ENCODE data around the gene NDUFV1.
"Not testable (repeated sequence)": the region's sequence is repeated elsewhere in the genome, so short reads cannot be mapped to it uniquely, and the experiment has no call there.

Gene NDUFV1

DNA sequence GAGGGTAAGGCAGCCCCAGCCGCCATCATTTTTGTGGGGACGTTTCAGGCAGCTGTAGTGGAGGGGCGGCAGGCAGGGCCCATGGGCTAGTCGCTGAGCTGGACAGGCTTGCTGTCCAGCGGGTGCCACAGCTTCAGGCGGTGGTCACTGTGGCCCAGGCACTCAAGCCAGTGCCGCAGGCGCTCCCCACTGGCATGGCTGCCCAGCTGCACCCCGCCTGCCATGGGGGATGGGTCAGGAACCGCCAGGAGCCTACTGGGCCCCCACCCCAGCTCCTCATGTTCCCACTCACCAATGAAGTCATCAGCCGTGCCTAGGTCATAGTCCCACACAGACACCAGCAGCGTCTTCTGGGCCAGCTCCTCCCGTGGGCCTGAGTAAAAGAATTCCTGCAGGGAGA, 6.0 kb downstream of the NDUFV1 start:
- DNase-seq: no peak

GRCh38 chr11:67613313-67613959, 6.7 kb downstream of the NDUFV1 start:
- DNase-seq: no peak

DNA sequence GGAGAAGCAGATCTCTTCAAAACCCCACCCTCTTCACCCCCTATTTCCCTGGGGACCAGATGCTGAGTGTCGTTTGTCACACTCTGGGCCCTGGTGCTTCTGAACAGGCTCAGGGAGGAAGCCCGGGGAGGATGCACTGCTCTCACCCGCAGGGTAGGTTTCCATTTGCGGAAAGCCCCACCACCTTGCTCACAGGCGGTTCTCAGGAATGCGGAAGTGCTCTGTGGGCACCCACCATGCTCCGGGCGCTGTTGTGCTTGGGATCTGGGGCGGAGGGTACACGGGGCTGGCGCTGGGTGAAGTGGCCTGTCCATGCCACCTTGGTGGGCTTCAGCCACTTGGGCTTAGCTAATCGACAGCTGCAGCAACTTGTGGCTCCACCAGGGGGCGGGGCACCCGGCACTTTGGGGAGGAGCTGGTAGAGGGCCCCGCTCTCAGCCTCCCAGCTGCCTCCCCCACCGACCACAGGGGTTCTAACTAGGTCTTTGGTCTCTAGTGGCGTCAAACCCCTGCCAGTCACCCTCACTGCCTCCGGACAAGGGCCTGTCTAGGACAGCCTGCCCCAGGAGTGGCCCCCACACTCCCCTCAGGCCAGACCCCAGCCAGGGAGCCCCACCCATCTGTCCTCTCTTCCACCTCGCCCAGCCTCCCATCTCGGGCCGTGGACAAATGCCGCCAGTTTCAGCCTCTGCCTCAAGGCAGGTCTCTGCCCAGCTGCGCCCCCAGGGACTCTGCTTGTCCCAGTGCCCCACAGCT, 7.4 kb downstream of the NDUFV1 start:
- DNase-seq: peak; percentile 77

GRCh38 chr11:67614730-67615714, 8.3 kb downstream of the NDUFV1 start:
- DNase-seq: no peak

- no peak for DNase-seq
These were observed 9.1 kb downstream of the NDUFV1 start for GRCh38 chr11:67615728-67616430.

DNA sequence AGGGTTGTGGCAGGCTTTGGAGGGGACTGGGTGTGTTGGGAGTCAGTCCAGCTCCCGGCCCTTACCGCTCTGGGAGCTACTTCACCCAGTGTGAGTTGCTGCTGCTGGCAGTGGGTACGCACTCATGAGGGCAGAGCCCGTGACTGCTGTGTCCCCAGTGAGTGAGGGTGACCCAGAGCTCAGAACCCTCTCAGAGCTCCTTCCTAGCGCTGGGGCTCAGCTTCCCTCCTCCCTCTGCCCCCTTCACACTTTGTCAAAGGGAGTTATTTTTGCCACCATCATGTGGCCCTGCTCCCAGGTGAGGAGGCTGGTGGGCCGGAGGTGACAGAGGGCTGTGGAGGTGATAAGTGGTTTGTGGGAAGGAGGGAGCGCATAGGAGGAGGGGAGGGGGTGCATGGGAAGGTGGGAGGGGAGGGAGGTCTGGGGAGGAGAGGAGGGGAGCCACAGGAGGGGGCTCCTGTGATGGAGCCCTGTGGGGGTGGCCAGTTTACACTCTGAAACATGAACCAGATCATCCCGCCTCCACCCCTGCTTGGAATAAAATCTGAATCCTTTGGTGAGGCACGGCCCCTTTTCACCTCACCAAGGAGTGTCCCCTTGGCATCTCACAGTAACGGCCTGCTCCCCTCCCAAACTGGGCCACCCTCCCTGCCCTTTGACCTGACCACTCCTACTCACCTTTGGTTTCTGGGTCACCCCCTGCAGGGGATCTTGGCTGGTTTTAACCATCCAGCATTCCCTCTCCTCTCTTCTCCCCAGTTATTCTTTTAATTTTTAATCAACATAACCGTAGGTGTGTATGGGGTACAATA, 9.9 kb downstream of the NDUFV1 start:
- DNase-seq: no peak

DNA sequence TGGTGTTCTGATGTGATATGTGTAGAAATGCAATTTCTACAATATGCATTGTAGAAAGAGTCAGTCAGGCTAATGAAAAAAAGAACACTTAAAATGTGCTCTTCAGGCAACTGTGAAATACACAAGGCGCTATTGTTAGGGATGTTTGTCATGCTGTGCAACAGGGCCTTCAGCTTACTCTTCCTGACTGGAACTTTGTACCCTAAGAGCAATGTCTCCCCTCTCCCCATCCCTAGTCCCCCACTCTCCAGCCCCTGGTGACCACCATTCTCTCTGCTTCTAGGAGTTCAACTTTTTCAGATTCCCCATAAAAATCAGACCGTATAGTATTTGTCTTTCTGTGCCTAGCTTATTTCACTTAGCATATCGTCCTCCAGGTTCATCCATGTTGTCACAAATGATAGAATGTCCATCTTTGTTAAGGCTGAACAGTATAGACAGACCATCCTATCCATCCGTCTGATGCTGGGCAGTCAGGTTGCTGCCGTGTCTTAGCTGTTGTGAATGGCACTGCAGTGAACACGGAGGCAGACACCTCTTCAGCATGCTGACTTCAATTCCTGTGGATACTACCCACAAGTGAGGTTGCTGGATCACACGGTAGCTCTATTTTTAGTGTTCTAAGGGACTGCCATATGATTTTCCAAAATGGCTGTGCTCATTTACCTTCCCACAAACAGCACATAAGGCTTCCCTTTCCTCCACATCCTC, 10.7 kb downstream of the NDUFV1 start:
- DNase-seq: no peak

DNA sequence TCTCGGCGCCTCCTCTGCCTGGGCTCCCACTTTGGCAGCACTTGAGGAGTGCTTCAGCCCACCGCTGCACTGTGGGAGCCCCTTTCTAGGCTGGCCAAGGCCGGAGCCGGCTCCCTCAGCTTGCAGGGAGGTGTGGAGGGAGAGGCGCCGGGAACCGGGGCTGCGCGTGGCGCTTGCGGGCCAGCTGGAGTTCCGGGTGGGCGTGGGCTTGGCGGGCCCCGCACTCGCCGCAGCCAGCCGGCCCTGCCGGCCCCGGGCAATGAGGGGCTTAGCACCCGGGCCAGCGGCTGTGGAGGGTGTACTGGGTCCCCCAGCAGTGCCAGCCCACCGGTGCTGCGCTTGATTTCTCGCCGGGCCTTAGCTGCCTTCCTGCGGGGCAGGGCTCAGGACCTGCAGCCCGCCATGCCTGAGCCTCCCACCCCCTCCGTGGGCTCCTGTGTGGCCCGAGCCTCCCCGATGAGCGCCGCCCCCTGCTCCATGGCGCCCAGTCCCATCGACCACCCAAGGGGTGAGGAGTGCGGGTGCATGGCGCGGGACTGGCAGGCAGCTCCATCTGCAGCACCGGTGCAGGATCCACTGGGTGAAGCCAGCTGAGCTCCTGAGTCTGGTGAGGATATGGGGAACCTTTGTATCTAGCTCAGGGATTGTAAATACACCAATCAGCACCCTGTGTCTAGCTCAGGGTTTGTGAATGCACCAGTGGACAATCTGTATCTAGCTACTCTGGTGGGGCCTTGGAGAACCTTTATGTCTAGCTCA, 12.3 kb downstream of the NDUFV1 start:
- not testable (repeated sequence) for DNase-seq

DNA sequence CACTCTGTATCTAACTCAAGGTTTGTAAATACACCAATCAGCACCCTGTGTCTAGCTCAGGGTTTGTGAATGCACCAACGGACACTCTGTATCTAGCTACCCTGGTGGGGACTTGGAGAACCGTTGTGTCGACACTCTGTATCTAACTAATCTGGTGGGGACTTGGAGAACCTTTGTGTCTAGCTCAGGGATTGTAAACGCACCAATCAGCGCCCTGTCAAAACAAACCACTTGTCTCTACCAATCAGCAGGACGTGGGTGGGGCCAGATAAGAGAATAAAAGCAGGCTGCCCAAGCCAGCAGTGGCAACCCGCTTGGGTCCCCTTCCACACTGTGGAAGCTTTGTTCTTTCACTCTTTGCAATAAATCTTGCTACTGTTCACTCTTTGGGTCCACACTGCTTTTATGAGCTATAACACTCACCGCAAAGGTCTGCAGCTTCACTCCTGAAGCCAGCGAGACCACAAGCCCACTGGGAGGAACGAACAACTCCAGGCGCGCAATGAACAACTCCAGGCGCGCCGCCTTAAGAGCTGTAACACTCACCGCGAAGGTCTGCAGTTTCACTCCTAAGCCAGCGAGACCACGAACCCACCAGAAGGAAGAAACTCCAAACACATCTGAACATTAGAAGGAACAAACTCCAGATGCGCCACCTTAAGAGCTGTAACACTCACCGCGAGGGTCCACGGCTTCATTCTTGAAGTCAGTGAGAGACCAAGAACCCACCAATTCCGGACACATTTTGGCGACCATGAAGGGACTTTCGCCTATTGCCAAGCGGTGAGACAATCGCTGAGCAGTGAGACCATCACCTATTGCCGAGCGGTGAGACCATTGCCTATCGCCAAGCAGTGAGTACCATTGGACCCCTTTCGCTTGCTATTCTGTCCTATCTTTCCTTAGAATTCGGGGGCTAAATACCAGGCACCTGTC, 13.2 kb downstream of the NDUFV1 start:
- DNase-seq: not testable (repeated sequence)

GRCh38 chr11:67620621-67621020, 13.9 kb downstream of the NDUFV1 start:
- DNase-seq: not testable (repeated sequence)

GRCh38 chr11:67621928-67622327, 15.2 kb downstream of the NDUFV1 start:
- not testable (repeated sequence) for DNase-seq

DNA sequence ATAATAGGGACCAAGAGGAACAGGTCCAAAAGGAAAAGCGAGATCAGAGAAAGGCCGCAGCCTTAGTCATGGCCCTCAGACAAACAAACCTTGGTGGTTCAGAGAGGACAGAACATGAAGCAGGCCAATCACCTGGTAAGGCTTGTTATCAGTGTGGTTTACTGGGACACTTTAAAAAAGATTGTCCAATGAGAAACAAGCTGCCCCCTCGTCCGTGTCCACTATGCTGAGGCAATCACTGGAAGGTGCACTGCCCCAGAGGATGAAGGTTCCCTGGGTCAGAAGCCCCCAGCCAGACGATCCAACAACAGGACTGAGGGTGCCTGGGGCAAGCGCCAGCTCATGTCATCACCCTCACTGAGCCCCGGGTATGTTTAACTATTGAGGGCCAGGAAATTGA, 16.2 kb downstream of the NDUFV1 start:
- not testable (repeated sequence) for DNase-seq

DNA sequence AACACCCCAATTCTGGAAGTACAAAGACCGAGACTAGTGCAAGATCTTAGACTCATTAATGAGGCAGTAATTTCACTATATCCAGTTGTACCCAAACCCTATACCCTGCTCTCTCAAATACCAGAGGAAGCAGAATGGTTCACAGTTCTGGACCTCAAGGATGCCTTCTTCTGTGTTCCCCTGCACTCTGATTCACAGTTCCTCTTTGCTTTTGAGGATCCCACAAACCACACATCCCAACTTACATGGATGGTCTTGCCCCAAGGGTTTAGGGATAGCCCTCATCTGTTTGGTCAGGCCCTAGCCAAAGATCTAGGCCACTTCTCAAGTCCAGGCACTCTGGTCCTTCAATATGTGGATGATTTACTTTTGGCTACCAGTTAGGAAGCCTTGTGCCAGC, 17.1 kb downstream of the NDUFV1 start:
- not testable (repeated sequence) for DNase-seq

- not testable (repeated sequence) for DNase-seq
These were observed 19.5 kb downstream of the NDUFV1 start for GRCh38 chr11:67626131-67626833.

DNA sequence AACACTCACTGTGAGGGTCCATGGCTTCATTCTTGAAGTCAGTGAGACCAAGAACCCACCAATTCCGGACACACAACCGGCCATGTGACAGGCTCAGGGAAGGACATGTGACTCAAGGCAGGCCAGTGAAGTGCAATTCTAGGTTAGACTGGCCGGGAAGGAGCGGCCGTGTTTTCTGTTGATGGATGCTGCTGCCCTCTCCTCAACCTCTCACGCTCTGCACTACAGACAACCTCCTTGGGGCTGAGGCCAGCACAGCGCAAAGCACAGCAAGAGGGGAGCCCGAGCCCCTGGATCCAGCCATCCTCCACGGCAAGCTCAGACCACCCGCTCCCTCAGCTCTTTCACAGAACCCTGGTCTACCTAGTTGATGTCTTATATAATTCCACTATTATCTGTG, 20.2 kb downstream of the NDUFV1 start:
- DNase-seq: no peak

GRCh38 chr11:67627441-67627811, 20.7 kb downstream of the NDUFV1 start:
- no peak for DNase-seq

DNA sequence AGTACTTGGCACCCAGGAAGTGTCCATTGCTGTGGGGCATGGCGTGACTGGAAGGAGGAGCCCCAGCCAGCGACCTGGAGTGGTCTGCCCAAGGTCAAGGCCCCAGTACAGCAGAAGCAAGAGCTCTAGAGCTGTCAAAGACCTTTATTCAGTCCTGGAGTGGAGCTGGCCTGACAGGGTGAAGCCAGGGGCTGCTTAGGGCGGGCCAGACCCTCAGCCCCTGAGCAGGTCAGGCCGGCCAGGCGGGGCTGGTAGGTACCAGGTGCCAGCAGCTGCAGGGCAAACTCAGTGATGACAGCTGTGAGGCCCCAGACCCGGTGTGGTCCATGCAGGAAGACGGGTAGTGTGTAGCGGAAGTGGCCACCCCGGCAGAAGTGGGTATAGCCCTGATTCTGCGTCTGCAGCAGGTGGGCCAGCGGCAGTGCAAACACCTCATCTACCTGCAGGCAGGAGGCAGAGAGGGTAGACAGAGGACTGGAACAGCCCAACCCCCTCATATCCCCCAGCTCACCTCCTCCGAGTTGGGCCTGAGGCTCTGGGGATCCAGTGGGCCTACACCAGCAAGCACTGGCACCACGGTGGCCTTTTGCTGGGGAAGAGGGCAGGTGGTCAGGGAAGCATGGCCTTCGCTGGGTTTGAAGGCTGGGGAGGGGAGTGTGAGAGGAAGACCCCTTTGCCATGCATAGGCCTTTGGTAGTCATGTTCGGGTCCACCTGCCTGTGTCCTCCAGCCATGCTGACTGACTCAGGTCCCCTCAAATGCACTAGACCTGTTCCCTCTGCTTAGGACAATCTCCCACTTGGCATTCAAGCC, 21.3 kb downstream of the NDUFV1 start:
- no peak for DNase-seq
